IMR-90 (cell line): Measurements from ENCODE around the gene DPP6. TPM values are rescaled to one million over a fixed set of nuclear protein-coding genes. Genes with fewer than 3 reads are reported as not detected.

Experiments
- ATAC-seq: fragments of 200-7000 bp; cut with Tn5 transposase; 2 replicates; pipeline ENCODE4 v1.9.1; 2020; ENCODE audit warnings: low read depth, mild to moderate bottlenecking, moderate library complexity
- BruUV-seq: library from RNA; stranded (reverse); fragments of 400-500 nt; replicated peaks from 2 replicates; lab custom pipeline; 2021; lab: Mats Ljungman, UMichigan
- CTCF ChIA-PET: fragments of 300-600 bp; formaldehyde crosslinking; extraction: SDS; loops from one replicate; lab custom pipeline; 2021; ENCODE audit warnings: antibody characterized with exemption; lab: Yijun Ruan, JAX
- POLR2A ChIA-PET: fragments of 300-600 bp; sonication (Branson Sonifier 250); formaldehyde crosslinking; loops from one replicate; lab custom pipeline; 2022; ENCODE audit warnings: antibody characterized with exemption; ENCODE audit not compliant: unreplicated experiment; lab: Charles Lee
- DNase-seq: peaks from one replicate; pipeline ENCODE4 v3.0.0; 2013
- H2AFZ ChIP-seq: replicated peaks from 2 replicates; pipeline ENCODE3; 2013; ENCODE audit warnings: low read length, mild to moderate bottlenecking; ENCODE audit not compliant: poor library complexity
- H2AK5ac ChIP-seq: 2 replicates; pipeline ENCODE4 v1.6.1; 2013; ENCODE audit warnings: low read depth, low read length, inconsistent platforms
- H2AK9ac ChIP-seq: replicated peaks from 2 replicates; pipeline ENCODE3; 2013; ENCODE audit warnings: mild to moderate bottlenecking, low read depth, low read length, moderate library complexity; ENCODE audit not compliant: poor library complexity
- H2BK120ac ChIP-seq: 2 replicates; pipeline ENCODE4 v1.6.1; 2013; ENCODE audit warnings: low read depth, low read length, inconsistent platforms
- H2BK15ac ChIP-seq: 3 replicates; pipeline ENCODE4 v1.6.1; 2013; ENCODE audit warnings: low read depth, low read length, inconsistent platforms
- H2BK20ac ChIP-seq: 2 replicates; pipeline ENCODE4 v1.6.1; 2013; ENCODE audit warnings: low read depth, mild to moderate bottlenecking, inconsistent platforms, low read length, moderate library complexity
- H2BK5ac ChIP-seq: 2 replicates; pipeline ENCODE4 v1.6.1; 2013; ENCODE audit warnings: mild to moderate bottlenecking, low read depth, low read length, inconsistent platforms; ENCODE audit not compliant: poor library complexity, severe bottlenecking
- H3K14ac ChIP-seq: replicated peaks from 2 replicates; pipeline ENCODE4 v1.6.1; 2013; ENCODE audit warnings: low read depth, low read length, inconsistent platforms
- H3K18ac ChIP-seq: 2 replicates; pipeline ENCODE4 v1.6.1; 2013; ENCODE audit warnings: low read depth, low read length, control low read depth
- H3K23ac ChIP-seq: 2 replicates; pipeline ENCODE4 v1.6.1; 2013; ENCODE audit warnings: low read depth, low read length, inconsistent platforms
- H3K27ac ChIP-seq: 2 replicates; pipeline ENCODE4 v1.5.1; 2013; ENCODE audit warnings: mild to moderate bottlenecking, control low read depth, low read length; ENCODE audit not compliant: insufficient read depth
- H3K27me3 ChIP-seq: 2 replicates; pipeline ENCODE4 v1.6.1; 2013; ENCODE audit warnings: low read length; ENCODE audit not compliant: control insufficient read depth, insufficient read depth
- H3K36me3 ChIP-seq: 2 replicates; pipeline ENCODE4 v1.6.1; 2013; ENCODE audit warnings: low read length, mixed read lengths; ENCODE audit not compliant: control insufficient read depth, insufficient read depth
- H3K4ac ChIP-seq: 2 replicates; pipeline ENCODE4 v1.6.1; 2013; ENCODE audit warnings: low read depth, low read length, inconsistent platforms
- H3K4me1 ChIP-seq: 2 replicates; pipeline ENCODE4 v1.6.1; 2013; ENCODE audit warnings: low read length, mixed read lengths; ENCODE audit not compliant: control insufficient read depth, insufficient read depth
- H3K4me2 ChIP-seq: 2 replicates; pipeline ENCODE4 v1.6.1; 2013; ENCODE audit warnings: low read depth, mild to moderate bottlenecking, control low read depth, low read length, moderate library complexity
- H3K4me3 ChIP-seq: 2 replicates; pipeline ENCODE4 v1.5.1; 2013; ENCODE audit warnings: low read depth, mild to moderate bottlenecking, control low read depth, low read length, moderate library complexity; ENCODE audit not compliant: insufficient read depth
- H3K56ac ChIP-seq: 2 replicates; pipeline ENCODE4 v1.6.1; 2013; ENCODE audit warnings: low read length, inconsistent platforms; ENCODE audit not compliant: insufficient read depth; ENCODE audit errors: extremely low read depth
- H3K79me1 ChIP-seq, 2 experiments: 2 replicates each; pipeline ENCODE4 v1.6.1; 2013; ENCODE audit warnings: low read length in 2 of 2, inconsistent platforms in 1 of 2, low read depth in 1 of 2
- H3K9ac ChIP-seq: 2 replicates; pipeline ENCODE4 v1.6.1; 2013; ENCODE audit warnings: low read depth, low read length, control low read depth
- H3K9me1 ChIP-seq: 2 replicates; pipeline ENCODE4 v1.6.1; 2013; ENCODE audit warnings: low read length, inconsistent platforms; ENCODE audit not compliant: insufficient read depth
- H3K9me3 ChIP-seq: 2 replicates; pipeline ENCODE4 v1.6.1; 2013; ENCODE audit warnings: low read length; ENCODE audit not compliant: control insufficient read depth, insufficient read depth
- H4K20me1 ChIP-seq: 2 replicates; pipeline ENCODE4 v1.6.1; 2013; ENCODE audit warnings: low read length, inconsistent platforms; ENCODE audit not compliant: insufficient read depth
- H4K5ac ChIP-seq: 2 replicates; pipeline ENCODE4 v1.6.1; 2013; ENCODE audit warnings: mild to moderate bottlenecking, low read depth, low read length, control low read depth
- H4K8ac ChIP-seq, 2 experiments: 2 replicates each; pipeline ENCODE4 v1.6.1; 2013; ENCODE audit warnings: low read depth in 2 of 2, low read length in 2 of 2, control low read depth in 1 of 2, inconsistent platforms in 1 of 2
- H4K91ac ChIP-seq: 2 replicates; pipeline ENCODE4 v1.6.1; 2013; ENCODE audit warnings: low read depth, low read length, inconsistent platforms; ENCODE audit not compliant: insufficient read depth
- BHLHE40 ChIP-seq: fragments of 150-350 bp; IDR thresholded peaks from 2 replicates; pipeline ENCODE4 v1.6.1; 2016; ENCODE audit warnings: mild to moderate bottlenecking, low read depth, low read length
- CEBPB ChIP-seq: IDR thresholded peaks from 2 replicates; pipeline ENCODE4 v1.6.1; 2012; ENCODE audit warnings: low read depth, low read length, improper control_type of control experiment
- CTCF ChIP-seq: conservative IDR thresholded peaks from 2 replicates; pipeline ENCODE4 v1.5.1; 2012; ENCODE audit warnings: mild to moderate bottlenecking, low read depth, low read length, improper control_type of control experiment
- ELK1 ChIP-seq: fragments of 150-350 bp; IDR thresholded peaks from 2 replicates; pipeline ENCODE4 v1.6.1; 2016; ENCODE audit warnings: low read depth, mild to moderate bottlenecking, low read length, moderate library complexity, borderline replicate concordance
- FOS ChIP-seq: fragments of 150-350 bp; IDR thresholded peaks from 2 replicates; pipeline ENCODE4 v1.6.1; 2016; ENCODE audit warnings: low read depth, low read length
- MAZ ChIP-seq: IDR thresholded peaks from 2 replicates; pipeline ENCODE4 v1.6.1; 2012; ENCODE audit warnings: low read depth, mild to moderate bottlenecking, low read length, improper control_type of control experiment, moderate library complexity, borderline replicate concordance
- RFX5 ChIP-seq: IDR thresholded peaks from 2 replicates; pipeline ENCODE4 v1.8.0; 2012; ENCODE audit warnings: low read depth, mild to moderate bottlenecking, low read length, moderate library complexity
- USF2 ChIP-seq: fragments of 150-350 bp; IDR thresholded peaks from 2 replicates; pipeline ENCODE4 v1.6.1; 2017; ENCODE audit warnings: mild to moderate bottlenecking, antibody characterized with exemption, low read length, low read depth
- WGBS, 2 experiments: methylation state at CpG; one replicate each; pipeline versions ENCODE4 v1.1.5 to v1.1.7; 2013; ENCODE audit warnings: missing lambda C conversion rate in 2 of 2; ENCODE audit not compliant: insufficient read length in 1 of 2; ENCODE audit errors: extremely low coverage in 2 of 2; 5-methylcytosine and 5-hydroxymethylcytosine counted together
- dilution Hi-C: fragments of 300-500 bp; cut with HindIII; formaldehyde crosslinking; loops from one replicate; pipeline ENCODE4 v1.14.3; 2018; ENCODE audit warnings: low sequenced_read_pairs; ENCODE audit not compliant: unreplicated experiment
- in situ Hi-C: fragments of 300-500 bp; cut with MboI; formaldehyde crosslinking; loops from 3 replicates; pipeline ENCODE4 v1.14.3; 2019; ENCODE audit warnings: low sequenced_read_pairs, inconsistent platforms, mixed read lengths
- intact Hi-C: fragments of 100-400 bp; cut with micrococcal nuclease; formaldehyde crosslinking; loops from 2 replicates; pipeline ENCODE4 v1.10.0; 2022
- polyA plus RNA-seq, 3 experiments: library from polyadenylated mRNA; depleted of rRNA; stranded (reverse); fragments of >200 nt; gene quantifications; 2 replicates each; pipeline ENCODE4 v1.2.3, GENCODE V29; 2012; ENCODE audit warnings: low replicate concordance in 1 of 3
- total RNA-seq: library from RNA; depleted of rRNA; stranded (reverse); fragments of >200 nt; gene quantifications from 2 replicates; pipeline ENCODE4 v1.2.3, GENCODE V29; 2012

The DPP6 gene
- total and polyA plus RNA-seq, 2 of the 4 experiments (the other 2 are of a cell fraction): not detected

GRCh38 chr7:154848464-154848863 lies 796.3 kb downstream of the DPP6 start:
- intact Hi-C loops: no loop called here
- no peak for TF ChIP-seq USF2
- TF ChIP-seq FOS: no peak
- TF ChIP-seq MAZ: no peak
- TF ChIP-seq CEBPB: peak; percentile 47
- TF ChIP-seq BHLHE40: no peak
- no peak for TF ChIP-seq RFX5
- TF ChIP-seq CTCF: no peak
- TF ChIP-seq ELK1: no peak

More at GRCh38 chr7:154848464-154848863, 796.3 kb downstream of the DPP6 start:
- Histone ChIP-seq H2BK120ac (no peak overlapping the region), H3K56ac (no peak overlapping the region), H2BK5ac (no peak overlapping the region), H4K20me1 (no peaks in the 10 kb centered on the region), H3K36me3 (no peaks in the 10 kb centered on the region), H2BK20ac (no peak overlapping the region), H2AK9ac (no peak overlapping the region), H3K14ac (no peak overlapping the region), H2AFZ (no peak overlapping the region), H3K9me3 (peaks cover 17% of the 10 kb centered on the region), H3K4me1 (no peaks in the 10 kb centered on the region), H2AK5ac (no peak overlapping the region), H3K4me2 (no peak overlapping the region), H3K79me1 (no peaks in the 10 kb centered on the region), H3K27ac (no peak overlapping the region), H3K4ac (no peak overlapping the region), H4K8ac (no peak overlapping the region), H3K9ac (no peak overlapping the region), H3K23ac (no peak overlapping the region), H4K5ac (no peak overlapping the region), H3K18ac (no peak overlapping the region), H3K27me3 (no peaks in the 10 kb centered on the region), H3K9me1 (no peaks in the 10 kb centered on the region), H3K4me3 (no peak overlapping the region), H2BK15ac (no peak overlapping the region), H4K91ac (no peak overlapping the region)
- no peak for ATAC-seq
- CTCF ChIA-PET: no interaction called here
- in situ Hi-C loops (no loop called here), dilution Hi-C loops (no loop called here)
- no CpG with 5 or more reads among the region's 2 CpGs for WGBS, 2 experiments
- POLR2A ChIA-PET: no interaction called here
- no TSS peak for BruUV-seq
- no peak for DNase-seq
